HPDE6-E6E7 (cell line): ENCODE results near the gene EPB41L4B.

Experiments used
- DNase-seq: peaks from one replicate; pipeline ENCODE4 v3.0.0; 2011; ENCODE audit warnings: missing footprints; ENCODE audit errors: extremely low spot score

The EPB41L4B gene

GRCh38 chr9:109122726-109123621 is 197.9 kb downstream of the EPB41L4B start:
- DNase-seq, result no peak
